Peyer's patch (tissue), 4 donors: ENCODE measurements around the gene COX6B2. TPM values are rescaled to one million over a fixed set of nuclear protein-coding genes. Genes with fewer than 3 reads are reported as not detected.

Source experiments
- DNase-seq, 3 donors: peaks; one replicate each; pipeline ENCODE4 v3.0.0-alpha.2; 2017 to 2019
- H3K27ac ChIP-seq, 4 donors: fragments of 200-600 bp; sonication (generic); one replicate each; pipeline ENCODE4 v1.5.1; 2016 to 2019
- H3K27me3 ChIP-seq, 2 donors: fragments of 200-600 bp; sonication (generic); one replicate each; pipeline ENCODE4 v1.5.1; 2019
- H3K36me3 ChIP-seq, 3 donors: fragments of 200-600 bp; sonication (generic); one replicate each; pipeline ENCODE4 v1.5.1; 2016 to 2019
- H3K4me1 ChIP-seq, 4 donors: fragments of 200-600 bp; sonication (generic); one replicate each; pipeline ENCODE4 v1.5.1; 2016 to 2019
- H3K4me3 ChIP-seq, 4 donors: fragments of 200-600 bp; sonication (generic); 1 replicate in 3 of 4; 2 replicates in 1 of 4; pipeline ENCODE4 v1.5.1; 2016 to 2019; ENCODE audit warnings: mild to moderate bottlenecking in 1 of 4
- H3K9me3 ChIP-seq, 4 donors: fragments of 200-600 bp; sonication (generic); one replicate each; pipeline ENCODE4 v1.5.1; 2016 to 2019; ENCODE audit warnings: mild to moderate bottlenecking in 1 of 4
- POLR2A ChIP-seq, 2 donors: fragments of 450-650 bp; IDR thresholded peaks; one replicate each; pipeline ENCODE4 v1.5.1; 2017; ENCODE audit warnings: antibody characterized with exemption in 2 of 2, mild to moderate bottlenecking in 2 of 2, moderate library complexity in 2 of 2
- total RNA-seq, 4 donors: library from RNA; depleted of rRNA; stranded (reverse); fragments of >200 nt; gene quantifications; one replicate each; pipeline ENCODE4 v1.1.0, GENCODE V29; 2016
- TF ChIP-seq, protein P1 (sequence below), 6 experiments: fragments of 450-650 bp in 4 of 6; fragments of 200-600 bp in 2 of 6; sonication (generic) in 1 of 6; IDR thresholded peaks; one replicate each; pipeline ENCODE4 v1.5.1; 2017 to 2019; ENCODE audit warnings: antibody characterized with exemption in 6 of 6, mild to moderate bottlenecking in 3 of 6, moderate library complexity in 1 of 6

Gene COX6B2
- total RNA-seq, 4 donors from 2014 or later, result not detected

DNA sequence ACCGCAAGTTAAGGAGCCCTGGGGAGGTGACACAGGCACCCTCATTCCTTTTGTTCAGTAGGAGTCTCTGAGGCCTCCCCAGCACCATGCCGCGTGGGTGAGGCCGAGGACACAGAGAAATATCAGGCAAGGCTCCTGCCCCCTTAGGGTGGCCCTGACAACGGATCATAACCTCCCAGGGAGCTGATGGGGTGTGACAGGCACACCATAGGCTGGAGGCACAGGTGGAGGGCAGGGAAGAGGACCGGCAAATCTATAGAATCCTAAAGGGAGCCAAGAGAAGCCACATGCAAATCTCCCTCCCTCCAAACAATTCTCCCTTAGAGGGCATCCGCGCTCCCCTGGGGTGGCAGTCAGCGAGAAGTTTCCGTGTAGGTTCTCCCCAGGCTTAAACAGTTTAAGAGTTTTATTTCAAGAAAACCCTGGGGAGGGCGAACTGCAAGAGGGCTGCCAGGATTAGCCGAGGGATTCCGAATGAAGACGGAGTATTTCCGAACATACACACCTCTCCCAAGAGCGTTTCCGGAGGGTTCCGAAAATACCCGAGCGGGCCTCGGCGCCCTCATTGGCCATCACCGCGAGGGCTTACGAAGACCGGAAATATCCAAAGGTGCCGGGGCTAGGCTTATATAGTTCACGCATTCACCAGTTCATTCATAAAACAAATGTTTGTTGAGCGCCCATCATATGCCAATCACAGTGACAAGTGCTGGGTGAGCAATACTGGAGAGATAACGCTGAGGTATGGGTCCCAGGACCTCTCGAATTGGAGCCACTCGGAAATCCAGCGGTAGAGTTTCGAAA lies 30.6 kb upstream of the COX6B2 start:
- peaks cover 8 to 54% (median 29%) of the 10 kb centered on the region in 4 donors for H3K4me1 ChIP-seq
- H3K27me3 ChIP-seq, result no peaks in the 10 kb centered on the region
- H3K36me3 ChIP-seq, result peaks cover 0 to 34% (median 0%) of the 10 kb centered on the region in 3 donors
- peak in 1 of 2 donors; percentile 25 for TF ChIP-seq POLR2A (IDR thresholded peaks at IDR 0.05)
- TF ChIP-seq, protein P1, sequence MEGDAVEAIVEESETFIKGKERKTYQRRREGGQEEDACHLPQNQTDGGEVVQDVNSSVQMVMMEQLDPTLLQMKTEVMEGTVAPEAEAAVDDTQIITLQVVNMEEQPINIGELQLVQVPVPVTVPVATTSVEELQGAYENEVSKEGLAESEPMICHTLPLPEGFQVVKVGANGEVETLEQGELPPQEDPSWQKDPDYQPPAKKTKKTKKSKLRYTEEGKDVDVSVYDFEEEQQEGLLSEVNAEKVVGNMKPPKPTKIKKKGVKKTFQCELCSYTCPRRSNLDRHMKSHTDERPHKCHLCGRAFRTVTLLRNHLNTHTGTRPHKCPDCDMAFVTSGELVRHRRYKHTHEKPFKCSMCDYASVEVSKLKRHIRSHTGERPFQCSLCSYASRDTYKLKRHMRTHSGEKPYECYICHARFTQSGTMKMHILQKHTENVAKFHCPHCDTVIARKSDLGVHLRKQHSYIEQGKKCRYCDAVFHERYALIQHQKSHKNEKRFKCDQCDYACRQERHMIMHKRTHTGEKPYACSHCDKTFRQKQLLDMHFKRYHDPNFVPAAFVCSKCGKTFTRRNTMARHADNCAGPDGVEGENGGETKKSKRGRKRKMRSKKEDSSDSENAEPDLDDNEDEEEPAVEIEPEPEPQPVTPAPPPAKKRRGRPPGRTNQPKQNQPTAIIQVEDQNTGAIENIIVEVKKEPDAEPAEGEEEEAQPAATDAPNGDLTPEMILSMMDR (IDR thresholded peaks at IDR 0.05), result no peak
- DNase-seq, result peak; percentile 97 to 99 (median 99)
- H3K4me3 ChIP-seq, result peak overlapping the region; percentile 66 to 86 (median 81)
- peak overlapping the region; percentile 85 to 96 (median 91) for H3K27ac ChIP-seq
- no peaks in the 10 kb centered on the region for H3K9me3 ChIP-seq

- peaks cover 8 to 47% (median 29%) of the 10 kb centered on the region in 4 donors for H3K4me1 ChIP-seq
- peak; percentile 41 to 89 (median 81) for DNase-seq
- TF ChIP-seq, protein P1 (IDR thresholded peaks at IDR 0.05), result no peak
- TF ChIP-seq POLR2A (IDR thresholded peaks at IDR 0.05), result peak; percentile 56 to 60
Measured at GRCh38 chr19:55384131-55384919, 29.8 kb upstream of the COX6B2 start, which contains the start of gene TMEM238. Gene TMEM238, minus strand, starts transcription at chr19:55384292. Its CDS starts 33 bp downstream, at chr19:55384259.

DNA sequence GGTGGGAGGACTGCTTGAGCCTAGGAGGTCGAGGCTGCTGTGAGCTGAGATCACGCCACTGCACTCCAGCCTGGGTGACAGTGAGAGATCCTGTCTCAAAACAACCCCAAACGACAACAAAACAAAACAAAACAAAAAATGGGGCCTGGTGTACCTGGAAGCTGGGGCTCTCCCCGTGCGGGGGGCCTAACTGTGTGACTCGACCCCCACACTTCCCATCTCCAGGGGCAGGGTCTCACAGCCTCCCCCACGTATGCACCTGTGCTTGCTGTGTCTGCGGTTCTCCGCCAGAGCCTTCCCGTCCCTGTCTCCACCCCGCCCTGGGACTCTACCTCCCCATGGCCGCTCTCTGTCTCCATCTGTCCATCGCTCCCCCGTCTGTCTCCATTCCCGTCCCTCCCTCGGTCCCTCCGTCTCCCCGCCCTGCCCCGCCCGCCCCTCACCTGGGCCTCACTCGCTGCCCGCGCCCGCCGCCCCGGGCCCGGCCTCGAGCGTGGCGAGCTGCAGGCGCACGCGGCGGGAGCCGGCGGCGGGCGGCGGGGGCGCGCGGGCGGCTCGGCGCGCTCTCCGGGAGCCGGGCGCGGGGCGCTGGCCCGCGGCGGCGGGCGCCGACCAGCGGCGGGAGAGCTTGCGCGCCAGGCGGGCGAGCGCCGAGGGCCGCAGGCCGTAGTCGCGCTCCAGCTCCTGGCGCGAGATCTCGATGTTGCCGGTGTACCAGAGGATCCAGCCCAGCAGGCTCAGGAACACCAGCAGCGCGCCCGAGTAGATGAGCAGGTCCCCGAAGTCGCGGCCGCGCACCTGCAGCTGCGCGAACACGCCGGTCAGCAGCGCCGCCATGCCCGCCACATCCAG lies 29.0 kb upstream of the COX6B2 start:
- H3K27ac ChIP-seq, result peak overlapping the region; percentile 85 to 96 (median 91)
- no peaks in the 10 kb centered on the region for H3K27me3 ChIP-seq
- no peaks in the 10 kb centered on the region for H3K9me3 ChIP-seq
- DNase-seq, result peak; percentile 47 to 78 (median 73)
- peaks cover 0 to 18% (median 0%) of the 10 kb centered on the region in 3 donors for H3K36me3 ChIP-seq
- H3K4me1 ChIP-seq, result peaks cover 8 to 41% (median 26%) of the 10 kb centered on the region in 4 donors
- peak overlapping the region; percentile 66 to 86 (median 81) for H3K4me3 ChIP-seq
- TF ChIP-seq, protein P1 (IDR thresholded peaks at IDR 0.05), result peak in 3 of 6 experiments; percentile 44 to 67 (median 51)
- TF ChIP-seq POLR2A (IDR thresholded peaks at IDR 0.05), result no peak

More at GRCh38 chr19:55384131-55384919, 29.8 kb upstream of the COX6B2 start, which contains the start of gene TMEM238:
- H3K27me3 ChIP-seq, result no peaks in the 10 kb centered on the region
- peak within 1 kb of the TSS; percentile 85 to 96 (median 91) for H3K27ac ChIP-seq
- no peaks in the 10 kb centered on the region for H3K9me3 ChIP-seq
- H3K4me3 ChIP-seq, result peak within 1 kb of the TSS; percentile 66 to 86 (median 81)
- peaks cover 0 to 26% (median 0%) of the 10 kb centered on the region in 3 donors for H3K36me3 ChIP-seq

DNA sequence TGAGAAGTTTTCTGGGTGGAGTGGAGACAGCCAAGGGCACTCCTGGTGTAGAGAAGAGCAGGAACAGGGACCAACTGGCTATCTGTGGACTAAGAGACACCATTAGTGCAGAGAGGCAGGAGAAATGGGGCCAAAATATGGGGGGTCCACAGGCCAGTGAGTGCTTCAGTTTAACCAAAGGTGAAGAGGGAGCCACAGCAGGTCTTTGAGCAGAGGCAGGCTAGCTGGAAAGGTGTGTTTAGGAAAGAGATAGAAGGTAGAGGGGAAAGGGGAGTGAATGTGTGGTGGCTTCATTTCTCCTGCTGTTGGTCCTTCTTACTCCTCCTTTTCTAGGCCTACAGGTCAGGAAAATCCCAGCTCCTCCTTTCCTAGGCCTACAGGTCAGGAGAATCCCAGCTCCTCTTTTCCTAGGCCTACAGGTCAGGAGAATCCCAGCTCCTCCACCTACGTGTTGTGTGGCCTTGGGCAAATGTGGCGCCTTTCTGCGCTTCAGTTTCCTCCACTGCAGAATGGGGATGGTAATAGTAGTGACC lies 28.1 kb upstream of the COX6B2 start:
- no peak overlapping the region for H3K27ac ChIP-seq
- H3K27me3 ChIP-seq, result peaks cover 0 to 3% of the 10 kb centered on the region in 2 donors
- H3K4me3 ChIP-seq, result peak overlapping the region in 2 of 4 donors; percentile 78 to 84
- H3K36me3 ChIP-seq, result peaks cover 0 to 9% (median 0%) of the 10 kb centered on the region in 3 donors
- H3K9me3 ChIP-seq, result no peaks in the 10 kb centered on the region
- peaks cover 5 to 34% (median 17%) of the 10 kb centered on the region in 4 donors for H3K4me1 ChIP-seq
- TF ChIP-seq, protein P1 (IDR thresholded peaks at IDR 0.05), result no peak
- no peak for TF ChIP-seq POLR2A (IDR thresholded peaks at IDR 0.05)
- no peak for DNase-seq
